GM19035 (cell line): Measurements from ENCODE around the gene TMX1.

Experiments used
- ATAC-seq: cut with Tn5 transposase; IDR thresholded peaks from one replicate; pipeline ENCODE4 v1.9.1; 2021; ENCODE audit not compliant: unreplicated experiment

The TMX1 gene

DNA sequence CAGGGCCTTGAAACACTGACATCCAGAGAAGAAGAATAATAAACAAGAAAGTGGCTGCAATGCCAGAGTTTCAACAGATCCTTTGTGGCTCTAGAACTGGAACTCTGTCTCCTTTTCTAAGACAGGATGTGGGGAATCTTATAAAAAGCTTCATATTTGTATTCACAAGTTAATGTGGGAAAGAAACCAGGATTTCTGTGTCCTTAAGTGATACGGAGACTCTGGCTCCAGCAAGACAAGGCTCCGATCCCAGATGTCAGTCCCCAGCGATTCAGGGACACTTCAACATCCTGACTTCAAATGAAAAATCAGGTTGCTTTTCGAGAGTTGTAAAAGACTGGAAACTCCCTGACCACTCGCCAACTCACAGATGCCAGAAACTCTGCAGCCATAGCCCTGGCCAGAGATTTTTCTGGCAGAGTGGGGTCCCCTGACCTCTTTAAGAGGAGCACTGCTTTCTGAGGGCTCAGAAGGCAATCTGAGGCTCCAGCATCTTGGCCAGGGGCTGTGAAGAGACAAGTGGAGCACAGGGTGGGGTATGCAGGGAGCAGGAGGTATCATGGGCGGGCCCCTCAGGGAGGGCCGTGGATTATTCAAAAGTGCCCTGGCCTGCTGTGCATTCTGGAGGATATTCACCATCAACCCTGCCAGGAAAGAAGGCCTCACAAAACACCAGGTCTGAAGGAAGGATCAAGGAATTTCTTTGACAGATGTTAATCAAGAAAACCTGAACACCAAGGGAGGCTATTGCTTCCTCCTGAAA, 53.3 kb downstream of the TMX1 start:
- ATAC-seq: no peak

DNA sequence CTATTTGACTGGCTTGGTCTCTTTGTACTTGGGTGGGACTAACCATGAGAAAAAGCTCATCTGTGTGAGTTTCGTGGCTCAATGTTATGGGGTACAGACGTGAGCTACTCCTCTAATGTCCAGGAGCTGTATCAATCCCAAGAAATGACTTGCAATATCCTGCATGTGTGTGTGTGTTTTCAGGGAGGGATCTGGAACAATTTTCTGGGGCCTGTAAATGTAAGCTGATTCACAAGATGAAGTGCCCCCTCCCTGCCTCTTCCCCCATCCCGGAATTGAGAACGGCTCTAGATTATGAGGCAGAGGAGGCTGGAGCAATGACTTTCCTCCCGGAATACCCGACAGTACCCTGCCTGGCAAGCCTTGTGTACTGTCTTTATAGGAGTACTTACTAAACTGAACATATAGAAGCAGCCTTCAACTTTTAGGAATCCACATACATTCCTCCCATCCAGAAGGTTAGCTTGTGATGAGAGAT, 53.9 kb downstream of the TMX1 start:
- ATAC-seq: no peak

DNA sequence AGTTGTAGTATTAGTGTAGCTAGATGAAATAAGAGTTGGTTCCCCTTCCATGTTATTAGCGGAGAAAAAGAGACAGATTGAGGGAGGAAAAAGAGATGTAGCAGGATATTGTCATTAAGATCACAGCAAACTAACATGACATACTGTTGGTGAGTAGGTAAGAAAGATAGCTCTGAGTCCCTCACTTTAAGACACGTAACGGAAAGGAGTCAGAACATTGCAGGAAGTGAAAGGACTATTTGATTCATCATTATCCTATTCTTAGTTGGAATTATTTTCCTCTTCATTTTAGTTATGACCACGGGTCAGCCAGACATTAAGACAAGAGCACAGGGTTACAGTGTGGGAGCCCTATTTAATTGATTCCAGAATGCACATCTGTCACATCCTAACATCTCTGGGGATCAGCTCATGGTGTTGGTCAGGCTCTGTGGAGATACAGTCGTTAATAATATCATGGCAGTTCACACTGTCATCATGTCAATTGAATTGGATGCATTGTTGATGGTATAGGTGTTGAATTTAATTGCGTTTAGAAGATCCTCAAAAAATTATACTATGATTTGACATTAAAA, 55.0 kb downstream of the TMX1 start:
- ATAC-seq: no peak

DNA sequence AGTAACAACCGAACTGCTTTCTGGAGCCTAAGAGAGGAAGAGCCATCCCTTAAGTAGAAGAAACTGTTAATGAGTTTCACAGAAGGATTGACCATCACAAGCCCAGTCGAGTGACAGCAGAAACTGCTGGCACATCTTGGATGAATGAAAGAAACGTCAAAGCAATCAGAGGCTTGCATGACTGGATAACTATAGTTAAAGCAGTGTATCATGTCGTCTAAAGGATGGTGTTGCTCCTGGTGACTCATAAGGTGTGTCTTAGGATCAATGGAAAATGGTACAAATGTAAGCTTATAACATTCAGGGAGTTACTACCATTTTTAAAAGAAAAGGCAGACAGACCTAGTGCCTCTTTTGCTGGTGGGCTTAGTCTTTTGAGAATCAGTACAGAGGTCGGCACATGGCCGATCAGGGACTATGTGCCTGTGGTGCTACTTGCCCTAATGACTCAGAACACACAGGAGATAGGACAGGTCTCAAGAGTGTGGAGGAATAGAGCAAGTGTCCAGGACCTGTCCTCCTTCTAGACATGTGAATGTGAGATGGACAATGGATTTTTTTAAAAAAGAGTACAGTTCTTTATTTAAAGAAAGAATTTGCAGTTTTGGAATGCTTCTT, 55.7 kb downstream of the TMX1 start:
- ATAC-seq: no peak

DNA sequence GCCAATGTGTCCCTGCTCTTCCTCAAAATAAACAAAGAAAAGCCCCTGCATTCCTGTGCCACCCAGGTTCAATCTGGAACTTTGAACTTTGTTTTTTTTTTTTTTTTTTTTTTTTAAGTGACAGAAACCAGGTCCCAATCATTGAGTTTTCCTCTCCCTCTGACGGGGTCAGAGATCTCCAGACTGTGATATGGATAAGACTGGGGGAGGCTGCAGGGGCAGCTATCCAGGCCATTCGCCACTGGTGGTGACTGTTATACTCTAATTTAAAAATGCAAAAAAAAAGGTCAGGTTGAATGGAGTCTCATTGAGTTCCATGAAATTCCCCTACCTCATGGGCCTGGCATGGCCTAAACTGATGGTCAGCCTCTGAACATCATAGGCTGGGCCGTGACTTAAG, 57.0 kb downstream of the TMX1 start:
- ATAC-seq: no peak

DNA sequence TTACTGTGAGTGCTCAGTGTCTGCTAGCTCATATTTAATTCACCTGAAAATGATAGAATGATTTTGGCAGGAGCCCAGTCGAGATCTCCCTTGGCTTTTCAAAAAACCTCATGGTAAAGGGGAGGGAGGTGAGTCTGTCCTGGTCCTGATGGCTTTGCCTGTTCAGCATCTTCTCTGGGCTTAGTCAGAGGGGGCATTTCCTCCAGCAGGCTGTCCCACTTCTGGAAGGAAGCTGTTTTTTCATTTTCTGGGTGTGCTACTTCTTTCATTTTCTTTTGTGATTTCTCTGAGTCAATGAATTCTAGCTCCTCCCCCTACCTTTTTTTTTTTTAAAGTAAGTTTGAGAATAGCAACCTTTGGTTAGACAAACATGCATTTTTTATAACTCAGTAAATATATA, 58.8 kb downstream of the TMX1 start:
- no peak for ATAC-seq

DNA sequence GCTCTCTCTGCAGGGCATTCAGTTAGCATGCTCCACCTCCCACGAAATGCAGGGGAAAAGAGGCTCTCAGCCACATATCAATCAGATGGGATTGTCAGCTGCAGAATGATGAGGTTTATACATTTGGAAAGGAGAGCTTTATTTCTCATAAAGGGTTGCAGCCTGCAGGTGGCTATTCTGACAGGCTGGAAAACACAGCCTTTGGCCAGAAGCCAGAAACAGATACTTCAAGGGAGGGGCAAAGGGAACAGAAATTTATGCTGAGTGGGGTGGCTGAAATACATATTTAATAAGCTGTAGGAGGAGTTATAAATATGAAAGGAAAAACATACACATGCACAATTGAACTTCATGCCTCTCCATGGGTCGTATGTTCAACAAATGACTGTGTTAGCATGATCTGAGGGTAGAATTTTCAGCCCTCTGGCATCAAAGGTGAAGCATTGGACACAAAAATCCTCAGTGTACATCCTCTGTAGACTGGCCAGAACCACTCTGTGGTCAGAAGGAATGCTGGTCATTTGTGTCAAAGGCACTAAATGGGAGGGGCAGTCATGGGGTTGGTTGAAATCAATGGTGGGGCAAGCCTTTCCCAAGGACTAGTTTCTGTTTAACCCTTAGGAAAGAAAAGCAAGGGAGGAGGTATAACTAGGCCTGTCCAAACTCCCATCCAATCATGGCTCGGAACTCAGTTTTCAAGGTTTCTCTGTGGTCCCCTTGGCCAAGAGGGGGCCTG, 62.4 kb downstream of the TMX1 start:
- no peak for ATAC-seq

DNA sequence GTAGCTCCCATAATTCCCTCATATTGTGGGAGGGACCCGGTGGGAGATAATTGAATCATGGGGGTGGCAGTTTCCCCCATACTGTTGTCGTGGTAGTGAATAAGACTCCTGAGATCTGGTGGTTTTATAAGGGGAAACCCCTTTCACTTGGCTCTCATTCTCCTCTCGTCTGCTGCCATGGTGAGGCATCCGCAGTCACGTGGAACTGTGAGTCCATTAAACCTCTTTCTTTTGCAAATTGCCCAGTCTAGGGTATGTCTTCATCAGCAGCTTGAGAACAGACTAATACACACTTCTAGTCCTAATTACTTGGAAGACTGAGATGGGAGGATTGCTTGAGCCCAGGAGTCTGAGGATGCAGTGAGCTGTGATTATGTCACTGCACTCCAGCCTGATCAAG, 64.4 kb downstream of the TMX1 start:
- ATAC-seq: no peak

DNA sequence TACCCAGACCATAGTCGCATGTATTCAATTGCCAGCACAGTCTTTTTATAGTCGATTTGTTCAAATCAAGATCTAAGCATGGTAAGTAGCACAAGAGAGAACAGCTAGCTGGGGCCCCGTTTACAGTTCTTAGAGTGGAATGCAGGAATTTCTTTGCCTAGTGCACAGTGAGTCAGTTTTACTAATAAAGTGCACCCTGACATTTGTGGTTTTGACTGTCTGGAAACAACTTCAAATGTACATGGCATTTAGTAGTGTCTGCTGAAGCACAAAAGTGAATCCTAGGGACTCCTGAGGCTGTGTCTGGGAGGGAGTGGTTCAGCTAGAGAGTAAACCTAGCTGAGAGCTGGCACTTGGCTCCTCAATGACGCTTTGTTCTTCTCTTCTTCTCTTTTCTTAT, 64.9 kb downstream of the TMX1 start:
- ATAC-seq: no peak

DNA sequence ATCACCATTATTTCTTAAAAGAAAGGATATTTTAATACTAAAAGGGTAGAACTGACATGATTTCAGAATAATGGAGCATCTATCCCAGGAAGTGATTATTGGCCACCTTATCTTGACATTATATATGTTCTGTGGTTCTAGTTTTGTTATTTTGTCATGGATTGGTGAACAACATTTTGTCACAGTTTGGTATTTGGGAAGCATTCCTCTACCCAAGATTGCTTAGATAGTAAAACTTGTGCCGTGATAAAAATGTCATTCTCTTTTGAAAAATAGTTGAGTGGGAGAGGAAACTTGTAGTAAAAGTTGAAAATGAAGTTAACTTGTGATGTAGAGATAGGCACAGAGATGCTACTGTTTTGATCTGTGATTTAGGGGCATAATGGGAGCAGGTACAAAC, 65.7 kb downstream of the TMX1 start:
- ATAC-seq: no peak
